PC-9 (cell line): ENCODE results near the gene ZFHX2.

Experiments used
- EZH2 ChIP-seq: fragments of 200-600 bp; sonication (generic); IDR thresholded peaks from 2 replicates; pipeline ENCODE4 v1.8.0; 2017; ENCODE audit warnings: antibody characterized with exemption, low read depth
- TF ChIP-seq, protein P1 (sequence below): fragments of 200-600 bp; sonication (generic); conservative IDR thresholded peaks from 2 replicates; pipeline ENCODE4 v1.6.1; 2017; ENCODE audit warnings: mixed run types, antibody characterized with exemption, mild to moderate bottlenecking, moderate library complexity

DNA sequence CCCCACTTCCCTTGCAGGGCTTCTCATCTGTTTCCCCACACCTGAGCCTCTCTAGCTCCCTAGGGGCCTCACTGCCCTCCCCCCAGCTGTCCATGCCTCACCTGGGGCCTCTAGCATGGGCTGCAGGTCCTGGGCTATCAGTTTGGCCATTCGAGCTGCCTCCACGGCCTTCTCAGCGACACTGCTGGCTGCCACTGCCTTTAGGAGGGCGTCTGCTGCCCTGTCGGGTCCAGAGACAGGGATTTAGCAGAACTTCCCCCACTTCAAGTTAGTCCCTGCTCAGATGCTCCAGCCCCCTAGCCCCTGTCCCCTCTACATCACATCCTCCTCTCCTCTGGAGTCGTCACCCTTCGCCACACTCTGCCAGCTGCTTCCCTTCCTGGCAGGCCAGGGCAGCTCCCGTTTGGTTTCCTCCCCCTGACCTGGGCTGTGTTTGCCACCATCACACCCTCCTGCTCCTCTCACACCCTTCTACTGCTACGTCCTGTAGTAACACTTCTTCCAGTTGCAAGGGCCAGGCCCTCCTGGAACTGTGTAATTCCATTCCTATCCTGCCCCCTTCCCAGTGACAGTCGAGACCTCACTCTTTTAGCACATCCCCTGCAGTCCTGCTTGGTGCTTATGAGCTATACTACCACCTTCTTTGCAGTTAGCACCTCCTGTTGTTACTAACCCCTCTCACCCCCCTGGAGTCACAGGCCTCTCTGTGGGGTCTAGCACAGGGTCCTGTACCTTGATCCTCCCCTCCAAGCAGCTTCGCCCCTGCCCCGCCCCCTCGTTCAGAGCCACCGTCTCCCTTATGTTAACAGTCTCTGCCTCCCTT lies 20.3 kb upstream of the ZFHX2 start:
- TF ChIP-seq, protein P1, sequence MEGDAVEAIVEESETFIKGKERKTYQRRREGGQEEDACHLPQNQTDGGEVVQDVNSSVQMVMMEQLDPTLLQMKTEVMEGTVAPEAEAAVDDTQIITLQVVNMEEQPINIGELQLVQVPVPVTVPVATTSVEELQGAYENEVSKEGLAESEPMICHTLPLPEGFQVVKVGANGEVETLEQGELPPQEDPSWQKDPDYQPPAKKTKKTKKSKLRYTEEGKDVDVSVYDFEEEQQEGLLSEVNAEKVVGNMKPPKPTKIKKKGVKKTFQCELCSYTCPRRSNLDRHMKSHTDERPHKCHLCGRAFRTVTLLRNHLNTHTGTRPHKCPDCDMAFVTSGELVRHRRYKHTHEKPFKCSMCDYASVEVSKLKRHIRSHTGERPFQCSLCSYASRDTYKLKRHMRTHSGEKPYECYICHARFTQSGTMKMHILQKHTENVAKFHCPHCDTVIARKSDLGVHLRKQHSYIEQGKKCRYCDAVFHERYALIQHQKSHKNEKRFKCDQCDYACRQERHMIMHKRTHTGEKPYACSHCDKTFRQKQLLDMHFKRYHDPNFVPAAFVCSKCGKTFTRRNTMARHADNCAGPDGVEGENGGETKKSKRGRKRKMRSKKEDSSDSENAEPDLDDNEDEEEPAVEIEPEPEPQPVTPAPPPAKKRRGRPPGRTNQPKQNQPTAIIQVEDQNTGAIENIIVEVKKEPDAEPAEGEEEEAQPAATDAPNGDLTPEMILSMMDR = no peak
- no peak for TF ChIP-seq EZH2
